Calu3 (cell line): ENCODE data around the gene APBA1. TPM values are rescaled to one million over a fixed set of nuclear protein-coding genes. Genes with fewer than 3 reads are reported as not detected.

Experiments
- BruUV-seq: library from RNA; stranded (reverse); fragments of 400-500 nt; replicated peaks from 2 replicates; lab custom pipeline; 2021; lab: Mats Ljungman, UMichigan
- CTCF ChIA-PET: fragments of 300-600 bp; sonication (Branson Sonifier 250); formaldehyde crosslinking; loops from one replicate; lab custom pipeline; 2022; ENCODE audit warnings: antibody characterized with exemption; lab: Charles Lee
- DNase-seq: peaks from one replicate; pipeline ENCODE4 v3.0.0; 2022
- H3K27ac Mint-ChIP-seq: one replicate; pipeline ENCODE4 v1.8.0; 2022; ENCODE audit warnings: mixed read lengths; ENCODE audit not compliant: unreplicated experiment
- H3K27me3 Mint-ChIP-seq: one replicate; pipeline ENCODE4 v1.8.0; 2022; ENCODE audit warnings: mixed read lengths; ENCODE audit not compliant: unreplicated experiment
- H3K36me3 Mint-ChIP-seq: one replicate; pipeline ENCODE4 v1.8.0; 2022; ENCODE audit warnings: mild to moderate bottlenecking, moderate library complexity, mixed read lengths; ENCODE audit not compliant: insufficient read depth, unreplicated experiment
- H3K4me1 Mint-ChIP-seq: one replicate; pipeline ENCODE4 v1.8.0; 2022; ENCODE audit warnings: mild to moderate bottlenecking, low read depth, mixed read lengths; ENCODE audit not compliant: unreplicated experiment
- H3K4me3 Mint-ChIP-seq: one replicate; pipeline ENCODE4 v1.8.0; 2022; ENCODE audit warnings: mild to moderate bottlenecking, low read depth, moderate library complexity, mixed read lengths; ENCODE audit not compliant: unreplicated experiment
- H3K9me3 Mint-ChIP-seq: one replicate; pipeline ENCODE4 v1.8.0; 2022; ENCODE audit warnings: low read depth, mixed read lengths; ENCODE audit not compliant: unreplicated experiment
- intact Hi-C: fragments of 100-400 bp; cut with micrococcal nuclease; formaldehyde crosslinking; loops from one replicate; pipeline ENCODE4 v1.10.0; 2022; ENCODE audit not compliant: unreplicated experiment
- total RNA-seq: library from RNA; stranded (reverse); gene quantifications from 2 replicates; pipeline ENCODE4 v1.2.3, GENCODE V29; 2022
- TF ChIP-seq, protein P1 (sequence below): fragments of 200-600 bp; IDR thresholded peaks from one replicate; pipeline ENCODE4 v1.8.0; 2022; ENCODE audit warnings: antibody characterized with exemption; ENCODE audit not compliant: unreplicated experiment

APBA1 gene
- total RNA-seq, 1 experiment from 2014 or later, result 4.4 TPM

DNA sequence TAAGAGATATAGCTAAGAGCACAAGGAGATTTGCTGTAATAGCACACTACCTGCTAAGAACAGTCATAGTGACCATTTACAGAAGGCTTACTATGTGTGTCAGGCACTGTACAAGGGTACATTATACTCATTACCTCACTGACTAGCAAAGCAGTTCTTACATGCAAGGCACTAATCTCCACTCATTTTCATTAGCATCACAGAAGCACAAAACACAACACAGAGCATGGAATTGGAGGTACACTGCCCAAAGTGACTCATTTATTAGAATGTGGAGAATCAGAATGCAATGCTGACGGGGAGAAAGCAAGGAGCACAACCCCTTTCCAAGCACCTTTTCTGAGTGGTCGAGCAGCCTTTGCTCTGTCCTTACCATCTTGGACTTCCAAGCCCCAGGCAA is 177.4 kb downstream of the APBA1 start:
- TF ChIP-seq, protein P1, sequence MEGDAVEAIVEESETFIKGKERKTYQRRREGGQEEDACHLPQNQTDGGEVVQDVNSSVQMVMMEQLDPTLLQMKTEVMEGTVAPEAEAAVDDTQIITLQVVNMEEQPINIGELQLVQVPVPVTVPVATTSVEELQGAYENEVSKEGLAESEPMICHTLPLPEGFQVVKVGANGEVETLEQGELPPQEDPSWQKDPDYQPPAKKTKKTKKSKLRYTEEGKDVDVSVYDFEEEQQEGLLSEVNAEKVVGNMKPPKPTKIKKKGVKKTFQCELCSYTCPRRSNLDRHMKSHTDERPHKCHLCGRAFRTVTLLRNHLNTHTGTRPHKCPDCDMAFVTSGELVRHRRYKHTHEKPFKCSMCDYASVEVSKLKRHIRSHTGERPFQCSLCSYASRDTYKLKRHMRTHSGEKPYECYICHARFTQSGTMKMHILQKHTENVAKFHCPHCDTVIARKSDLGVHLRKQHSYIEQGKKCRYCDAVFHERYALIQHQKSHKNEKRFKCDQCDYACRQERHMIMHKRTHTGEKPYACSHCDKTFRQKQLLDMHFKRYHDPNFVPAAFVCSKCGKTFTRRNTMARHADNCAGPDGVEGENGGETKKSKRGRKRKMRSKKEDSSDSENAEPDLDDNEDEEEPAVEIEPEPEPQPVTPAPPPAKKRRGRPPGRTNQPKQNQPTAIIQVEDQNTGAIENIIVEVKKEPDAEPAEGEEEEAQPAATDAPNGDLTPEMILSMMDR, result no peak
- Mint-ChIP-seq H3K27me3 (no peaks in the 10 kb centered on the region), H3K9me3 (no peaks in the 10 kb centered on the region), H3K4me1 (peaks cover 27% of the 10 kb centered on the region), H3K36me3 (no peaks in the 10 kb centered on the region), H3K4me3 (no peak overlapping the region), H3K27ac (no peak overlapping the region)
- no TSS peak for BruUV-seq
- DNase-seq, result no peak
- CTCF ChIA-PET, result interaction anchor here (0.6 kb wide), 1 partner anchor 36 kb away, joined by 3 read pairs; no protein-coding TSS in a partner anchor
- intact Hi-C loops, result no loop called here

DNA sequence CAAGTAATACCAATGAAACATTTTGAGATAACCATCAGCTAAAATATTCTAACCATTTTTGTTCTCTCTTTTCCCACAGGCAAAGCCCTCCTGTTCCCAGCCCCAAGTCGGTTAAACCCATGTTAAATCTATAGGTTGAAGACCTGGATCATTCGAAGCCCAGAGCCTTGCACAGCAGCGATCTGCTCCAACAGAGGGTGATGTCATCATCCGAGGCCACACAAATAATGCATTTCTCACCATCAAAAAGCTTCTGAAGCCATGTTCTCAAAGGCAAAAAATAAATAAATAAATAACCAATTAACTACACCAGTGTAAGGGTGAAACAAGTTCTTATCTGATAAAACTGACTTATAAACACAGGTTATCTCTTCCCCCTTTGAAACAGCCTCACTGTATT is 178.0 kb downstream of the APBA1 start:
- TF ChIP-seq, protein P1, result no peak
- Mint-ChIP-seq H3K36me3 (no peaks in the 10 kb centered on the region), H3K4me3 (no peak overlapping the region), H3K9me3 (no peaks in the 10 kb centered on the region), H3K27ac (no peak overlapping the region), H3K4me1 (peaks cover 27% of the 10 kb centered on the region), H3K27me3 (no peaks in the 10 kb centered on the region)
- intact Hi-C loops, result no loop called here
- CTCF ChIA-PET, result no interaction called here
- DNase-seq, result no peak
- BruUV-seq, result no TSS peak

DNA sequence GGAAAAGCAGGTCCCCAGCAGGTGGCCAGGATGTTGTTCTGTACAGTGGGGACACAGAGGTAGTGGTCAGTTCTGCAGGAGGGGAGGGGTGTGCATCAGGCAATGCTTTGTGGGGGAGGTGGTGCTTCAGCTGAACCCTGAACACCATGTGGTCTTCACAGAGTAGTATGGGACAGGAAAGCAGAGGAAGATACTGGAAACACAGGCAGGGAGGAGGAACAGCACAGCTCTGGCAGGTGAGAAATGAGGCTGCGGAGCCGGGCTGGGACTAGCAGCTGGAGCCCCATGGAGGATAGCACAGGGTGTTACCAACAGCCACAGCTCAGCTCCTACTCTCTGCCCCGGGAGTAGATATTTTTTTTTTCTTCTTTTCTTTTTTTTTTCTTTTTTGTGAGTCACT is 185.7 kb downstream of the APBA1 start:
- H3K9me3 Mint-ChIP-seq, result no peaks in the 10 kb centered on the region
- DNase-seq, result no peak
- H3K4me3 Mint-ChIP-seq, result no peak overlapping the region
- no peaks in the 10 kb centered on the region for H3K27me3 Mint-ChIP-seq
- CTCF ChIA-PET, result no interaction called here
- H3K4me1 Mint-ChIP-seq, result peaks cover 24% of the 10 kb centered on the region
- no peaks in the 10 kb centered on the region for H3K36me3 Mint-ChIP-seq
- TF ChIP-seq, protein P1, result no peak
- BruUV-seq, result no TSS peak
- intact Hi-C loops, result loop anchor here (5.0 kb wide), 1 partner anchor 56 kb away; no protein-coding TSS in a partner anchor
- no peak overlapping the region for H3K27ac Mint-ChIP-seq

DNA sequence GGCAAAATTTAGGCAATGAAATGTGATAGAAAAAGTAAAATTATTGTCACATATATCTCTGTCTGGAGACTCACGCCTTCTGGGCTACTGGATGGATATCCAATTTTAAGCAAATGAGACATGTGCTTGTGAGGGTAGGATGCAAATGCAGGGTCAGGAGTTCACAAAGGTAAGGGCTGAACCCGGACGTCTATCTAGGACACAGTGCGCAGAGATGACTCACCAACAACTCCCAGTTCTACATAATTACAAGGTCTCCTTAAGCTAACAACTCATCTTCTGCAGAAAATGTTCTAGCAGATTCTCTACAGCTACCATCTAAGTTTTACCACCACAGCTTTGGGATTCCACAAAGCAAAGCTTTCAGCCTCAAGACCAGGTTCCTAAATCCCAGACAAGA is 186.7 kb downstream of the APBA1 start:
- Mint-ChIP-seq H3K27ac (no peak overlapping the region), H3K36me3 (no peaks in the 10 kb centered on the region), H3K9me3 (no peaks in the 10 kb centered on the region), H3K4me1 (peaks cover 24% of the 10 kb centered on the region), H3K27me3 (no peaks in the 10 kb centered on the region), H3K4me3 (no peak overlapping the region)
- TF ChIP-seq, protein P1, result no peak
- BruUV-seq, result no TSS peak
- CTCF ChIA-PET, result interaction anchor here (0.8 to 1.5 kb wide), 2 partner anchors 14 to 34 kb away, joined by 3 to 4 read pairs; no protein-coding TSS in a partner anchor
- DNase-seq, result no peak
- intact Hi-C loops, result loop anchor here (5.0 kb wide), 1 partner anchor 57 kb away; no protein-coding TSS in a partner anchor
